Measurements from ENCODE around the gene MTRF1.
A peak's percentile ranks its signal among the peaks of the same experiment; 100 is the strongest.
"Not testable (repeated sequence)": the region's sequence is repeated elsewhere in the genome, so short reads cannot be mapped to it uniquely, and the experiment has no call there.

Gene MTRF1

GRCh38 chr13:41263261-41263971 lies at the start of gene MTRF1:
MTRF1 (minus strand) TSS chr13:41263576; CDS start chr13:41260907, 2,669 bp downstream.
- peak; percentile 50 for DNase-seq

GRCh38 chr13:41313117-41313516 lies 49.7 kb upstream of the MTRF1 start:
- DNase-seq: no peak

- no peak for DNase-seq
Measured at GRCh38 chr13:41312176-41312500, 48.8 kb upstream of the MTRF1 start.

GRCh38 chr13:41311406-41312175 lies 48.2 kb upstream of the MTRF1 start:
- DNase-seq: no peak

- DNase-seq: peak; percentile 73
Measured at GRCh38 chr13:41310963-41311405, 47.6 kb upstream of the MTRF1 start, which contains the start of gene NAA16. NAA16 (plus strand) TSS chr13:41311267; CDS start chr13:41311529, 262 bp downstream.

GRCh38 chr13:41307884-41308640 lies 44.7 kb upstream of the MTRF1 start:
- no peak for DNase-seq

- DNase-seq: no peak
Measured at GRCh38 chr13:41306271-41307145, 43.1 kb upstream of the MTRF1 start.

GRCh38 chr13:41304551-41304950 lies 41.2 kb upstream of the MTRF1 start:
- no peak for DNase-seq

- no peak for DNase-seq
Measured at GRCh38 chr13:41302743-41303142, 39.4 kb upstream of the MTRF1 start.

- DNase-seq: no peak
Measured at GRCh38 chr13:41299316-41300094, 36.1 kb upstream of the MTRF1 start.

- DNase-seq: no peak
Measured at GRCh38 chr13:41296879-41297646, 33.7 kb upstream of the MTRF1 start.

GRCh38 chr13:41295973-41296372 lies 32.6 kb upstream of the MTRF1 start:
- DNase-seq: no peak

- DNase-seq: no peak
Measured at GRCh38 chr13:41294914-41295313, 31.5 kb upstream of the MTRF1 start.

- DNase-seq: no peak
Measured at GRCh38 chr13:41293272-41293671, 29.9 kb upstream of the MTRF1 start.

GRCh38 chr13:41291246-41291645 lies 27.9 kb upstream of the MTRF1 start:
- no peak for DNase-seq

GRCh38 chr13:41289463-41289881 lies 26.1 kb upstream of the MTRF1 start:
- no peak for DNase-seq

GRCh38 chr13:41286370-41286769 lies 23.0 kb upstream of the MTRF1 start:
- no peak for DNase-seq

GRCh38 chr13:41284512-41285288 lies 21.3 kb upstream of the MTRF1 start:
- no peak for DNase-seq

GRCh38 chr13:41282129-41282571 lies 18.8 kb upstream of the MTRF1 start:
- no peak for DNase-seq

- not testable (repeated sequence) for DNase-seq
Measured at GRCh38 chr13:41279156-41279555, 15.8 kb upstream of the MTRF1 start.

All from DMS153 (cell line).